OCI-LY7 (cell line): ENCODE data around the gene KCNIP1.

Source experiments
- EZH2phosphoT487 ChIP-seq: fragments of 200-600 bp; sonication (generic); IDR thresholded peaks from 2 replicates; pipeline ENCODE4 v1.6.1; 2018; ENCODE audit warnings: low read depth, borderline replicate concordance, mild to moderate bottlenecking, mixed run types, antibody characterized with exemption, low read length, moderate library complexity, mixed read lengths
- TF ChIP-seq, protein P1 (sequence below): fragments of 200-600 bp; sonication (generic); conservative IDR thresholded peaks from 2 replicates; pipeline ENCODE4 v1.5.1; 2014; ENCODE audit warnings: mild to moderate bottlenecking, antibody characterized with exemption, low read length, moderate library complexity, mixed read lengths

DNA sequence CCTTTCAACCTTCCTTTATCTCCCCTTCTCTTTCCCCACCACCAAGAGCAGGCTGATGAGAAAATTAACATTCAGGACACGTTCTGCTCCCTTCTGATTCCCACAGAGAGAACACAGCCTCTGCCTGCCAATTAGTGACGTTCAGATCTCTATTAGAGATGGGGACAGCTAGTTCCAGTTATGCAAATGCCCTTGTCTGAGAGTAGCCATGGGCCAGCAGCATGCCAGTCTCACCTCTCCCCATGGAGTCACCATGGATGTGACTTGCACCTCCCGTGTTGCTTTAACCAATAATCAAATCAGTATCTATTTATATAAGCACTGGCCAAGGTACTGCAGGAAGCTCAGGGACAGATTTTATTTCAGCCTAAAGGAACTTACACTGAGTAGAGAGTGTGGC lies 61.3 kb downstream of the KCNIP1 start:
- TF ChIP-seq, protein P1, sequence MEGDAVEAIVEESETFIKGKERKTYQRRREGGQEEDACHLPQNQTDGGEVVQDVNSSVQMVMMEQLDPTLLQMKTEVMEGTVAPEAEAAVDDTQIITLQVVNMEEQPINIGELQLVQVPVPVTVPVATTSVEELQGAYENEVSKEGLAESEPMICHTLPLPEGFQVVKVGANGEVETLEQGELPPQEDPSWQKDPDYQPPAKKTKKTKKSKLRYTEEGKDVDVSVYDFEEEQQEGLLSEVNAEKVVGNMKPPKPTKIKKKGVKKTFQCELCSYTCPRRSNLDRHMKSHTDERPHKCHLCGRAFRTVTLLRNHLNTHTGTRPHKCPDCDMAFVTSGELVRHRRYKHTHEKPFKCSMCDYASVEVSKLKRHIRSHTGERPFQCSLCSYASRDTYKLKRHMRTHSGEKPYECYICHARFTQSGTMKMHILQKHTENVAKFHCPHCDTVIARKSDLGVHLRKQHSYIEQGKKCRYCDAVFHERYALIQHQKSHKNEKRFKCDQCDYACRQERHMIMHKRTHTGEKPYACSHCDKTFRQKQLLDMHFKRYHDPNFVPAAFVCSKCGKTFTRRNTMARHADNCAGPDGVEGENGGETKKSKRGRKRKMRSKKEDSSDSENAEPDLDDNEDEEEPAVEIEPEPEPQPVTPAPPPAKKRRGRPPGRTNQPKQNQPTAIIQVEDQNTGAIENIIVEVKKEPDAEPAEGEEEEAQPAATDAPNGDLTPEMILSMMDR = no peak
- TF ChIP-seq EZH2phosphoT487 = no peak
